Activated CD4-positive, alpha-beta memory T cell treated with anti-CD3 and anti-CD28 coated beads for 36 hours (primary cell): ENCODE data around the gene APEH. TPM values are rescaled to one million over a fixed set of nuclear protein-coding genes. Genes with fewer than 3 reads are reported as not detected.

Experiments
- CTCF ChIA-PET: fragments of 350-600 bp; sonication (Branson Sonifier 250); formaldehyde crosslinking; loops from one replicate; lab custom pipeline; 2021; ENCODE audit warnings: antibody characterized with exemption, inconsistent platforms; lab: Charles Lee
- POLR2A ChIA-PET: fragments of 350-600 bp; sonication (Branson Sonifier 250); formaldehyde crosslinking; loops from one replicate; lab custom pipeline; 2021; ENCODE audit warnings: antibody characterized with exemption; lab: Charles Lee
- DNase-seq: peaks from one replicate; pipeline ENCODE4 v3.0.0-alpha.2; 2020
- H3K27ac Mint-ChIP-seq: one replicate; pipeline ENCODE4 v1.8.0; 2021; ENCODE audit warnings: mixed read lengths
- H3K27me3 Mint-ChIP-seq: one replicate; pipeline ENCODE4 v1.8.0; 2021; ENCODE audit warnings: mixed read lengths
- H3K36me3 Mint-ChIP-seq: one replicate; pipeline ENCODE4 v1.8.0; 2021; ENCODE audit warnings: mixed read lengths
- H3K4me1 Mint-ChIP-seq: one replicate; pipeline ENCODE4 v1.8.0; 2021; ENCODE audit warnings: low read depth, mixed read lengths
- H3K4me3 Mint-ChIP-seq: one replicate; pipeline ENCODE4 v1.8.0; 2021; ENCODE audit warnings: mild to moderate bottlenecking, mixed read lengths
- H3K9me3 Mint-ChIP-seq: one replicate; pipeline ENCODE4 v1.8.0; 2021; ENCODE audit warnings: mixed read lengths
- intact Hi-C: fragments of 100-400 bp; cut with micrococcal nuclease; formaldehyde crosslinking; loops from one replicate; pipeline ENCODE4 v1.15.1; 2023
- total RNA-seq, 2 experiments: library from RNA; stranded (reverse); gene quantifications; one replicate each; pipeline ENCODE4 v1.2.3, GENCODE V29; 2021

The APEH gene
- 100 to 1,000 TPM; 141 to 143 TPM for total RNA-seq

DNA sequence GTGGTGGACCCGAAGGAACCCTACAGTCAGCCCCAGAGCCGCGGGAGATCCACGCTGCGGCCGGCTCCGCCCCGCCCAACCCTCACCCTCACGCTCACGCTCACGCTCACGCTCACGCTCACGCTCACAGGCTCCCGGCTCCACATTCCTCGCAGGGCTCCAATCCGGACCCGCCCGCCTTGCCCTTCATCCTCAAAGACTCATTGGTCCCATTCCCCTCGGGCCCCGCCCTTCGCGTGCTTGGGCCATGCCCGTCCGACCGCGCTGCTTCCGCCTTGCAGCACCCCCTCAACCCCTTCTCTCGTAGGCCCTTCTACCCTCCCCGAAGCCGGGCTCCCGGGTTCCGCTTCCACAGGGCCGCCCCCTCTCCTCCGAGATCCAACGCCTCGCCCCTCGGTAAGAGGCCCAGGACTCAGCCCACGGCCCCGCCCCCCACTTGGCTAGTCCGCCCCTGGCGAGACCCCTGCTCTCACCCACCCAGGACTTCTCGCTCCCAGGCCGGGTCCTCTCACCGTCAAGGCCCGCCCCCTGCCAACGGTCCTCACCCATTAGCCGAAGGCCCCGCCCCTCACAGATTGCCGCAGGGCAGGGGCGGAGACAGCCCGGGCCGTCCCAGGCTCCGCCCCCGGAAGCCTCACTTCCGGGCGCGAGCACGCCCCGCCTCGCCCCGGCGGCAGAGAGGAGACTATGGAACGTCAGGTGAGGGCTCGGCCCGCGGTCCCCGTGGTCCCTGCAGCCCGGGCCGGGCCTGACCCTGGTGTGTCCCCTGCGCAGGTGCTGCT lies at the start of gene APEH:
APEH (plus strand) TSS at position 637 of the 782 bp plus-strand sequence; CDS start at position 688, 51 bp downstream.
- H3K27ac Mint-ChIP-seq: peak within 1 kb of the TSS; percentile 97
- POLR2A ChIA-PET: interaction anchor here (1.3 to 2.1 kb wide), 2 partner anchors 134 to 334 kb away, joined by 3 to 18 read pairs; partner anchors contain the start of gene USP4
- H3K36me3 Mint-ChIP-seq: peaks cover 13% of the 10 kb centered on the region
- H3K9me3 Mint-ChIP-seq: no peaks in the 10 kb centered on the region
- DNase-seq: peak; percentile 99
- H3K4me1 Mint-ChIP-seq: peaks cover 32% of the 10 kb centered on the region
- H3K4me3 Mint-ChIP-seq: peak within 1 kb of the TSS; percentile 93
- CTCF ChIA-PET: interaction anchor here (0.6 to 5.4 kb wide), 2 partner anchors 120 to 136 kb away, joined by 4 to 308 read pairs; partner anchors contain the start of gene BSN
- H3K27me3 Mint-ChIP-seq: no peaks in the 10 kb centered on the region
- intact Hi-C loops: loop anchor here (1.0 to 5.0 kb wide), 5 partner anchors 15 to 572 kb away; partner anchors contain the start of genes DAG1, MST1, QARS1 and RNF123

GRCh38 chr3:49625071-49625470 lies 49.1 kb upstream of the APEH start:
- ChIA-PET POLR2A (no interaction called here), CTCF (no interaction called here)
- peaks cover 2% of the 10 kb centered on the region for H3K27me3 Mint-ChIP-seq

GRCh38 chr3:49626101-49626581 lies 48.0 kb upstream of the APEH start:
- POLR2A ChIA-PET: no interaction called here
- CTCF ChIA-PET: no interaction called here
- Mint-ChIP-seq H3K36me3 (no peaks in the 10 kb centered on the region), H3K9me3 (no peaks in the 10 kb centered on the region), H3K4me3 (no peak overlapping the region), H3K4me1 (peaks cover 4% of the 10 kb centered on the region), H3K27ac (no peak overlapping the region), H3K27me3 (peaks cover 5% of the 10 kb centered on the region)
- DNase-seq: no peak
- intact Hi-C loops: no loop called here

More at GRCh38 chr3:49625071-49625470, 49.1 kb upstream of the APEH start:
- H3K4me1 Mint-ChIP-seq: peaks cover 4% of the 10 kb centered on the region
- H3K9me3 Mint-ChIP-seq: no peaks in the 10 kb centered on the region
- no peak for DNase-seq
- H3K36me3 Mint-ChIP-seq: no peaks in the 10 kb centered on the region
- H3K27ac Mint-ChIP-seq: no peak overlapping the region
- no peak overlapping the region for H3K4me3 Mint-ChIP-seq
- intact Hi-C loops: no loop called here

DNA sequence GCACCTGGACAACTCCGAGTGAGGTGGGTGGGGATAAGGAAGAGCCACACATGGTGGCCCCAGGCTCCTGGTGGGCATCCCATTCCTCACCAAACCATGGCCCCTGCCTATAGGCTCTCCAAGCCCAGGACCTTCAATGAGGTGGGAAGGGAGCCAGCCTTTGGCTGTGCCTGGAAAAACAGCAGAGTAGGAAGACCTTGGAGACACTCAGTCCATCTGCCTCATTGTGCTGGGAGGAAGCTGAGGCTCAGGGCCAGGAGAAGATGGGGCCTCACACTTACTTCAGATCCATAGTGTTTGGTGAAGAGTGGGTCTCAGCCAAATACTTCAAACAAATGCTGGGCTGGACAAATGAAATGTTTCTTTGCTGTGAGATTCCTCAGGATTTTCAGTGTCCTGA lies 47.4 kb upstream of the APEH start:
- ChIA-PET CTCF (no interaction called here), POLR2A (no interaction called here)
- H3K4me3 Mint-ChIP-seq: no peak overlapping the region
- peaks cover 4% of the 10 kb centered on the region for H3K9me3 Mint-ChIP-seq
- H3K36me3 Mint-ChIP-seq: peaks cover 2% of the 10 kb centered on the region
- no peak for DNase-seq
- H3K4me1 Mint-ChIP-seq: peaks cover 4% of the 10 kb centered on the region
- H3K27ac Mint-ChIP-seq: no peak overlapping the region
- H3K27me3 Mint-ChIP-seq: peaks cover 10% of the 10 kb centered on the region
- intact Hi-C loops: no loop called here

DNA sequence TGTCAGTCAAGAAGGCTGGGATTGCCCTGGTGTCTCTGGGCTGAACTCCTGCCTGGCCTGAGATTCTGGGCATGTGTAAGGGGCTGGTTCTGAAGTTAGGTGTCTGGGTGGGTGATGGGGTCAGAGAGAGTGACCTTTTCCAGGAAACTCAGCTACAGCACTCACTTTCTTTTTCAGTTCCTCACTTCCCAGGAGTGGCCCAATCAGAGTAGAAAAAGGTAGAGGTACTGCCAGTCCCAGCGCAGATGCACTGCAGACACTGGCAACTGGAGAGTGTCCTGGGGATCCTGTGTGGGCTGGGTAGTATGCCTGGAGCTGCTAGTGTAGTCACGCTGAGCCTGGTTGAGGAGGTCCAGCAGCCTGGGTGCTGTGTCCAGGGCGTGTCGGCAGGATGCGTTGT lies 46.5 kb upstream of the APEH start:
- Mint-ChIP-seq H3K4me3 (no peak overlapping the region), H3K4me1 (peaks cover 4% of the 10 kb centered on the region), H3K27me3 (peaks cover 11% of the 10 kb centered on the region), H3K36me3 (peaks cover 2% of the 10 kb centered on the region), H3K27ac (no peak overlapping the region), H3K9me3 (peaks cover 4% of the 10 kb centered on the region)
- ChIA-PET POLR2A (no interaction called here), CTCF (no interaction called here)
- no peak for DNase-seq
- intact Hi-C loops: no loop called here

GRCh38 chr3:49628249-49628648 lies 45.9 kb upstream of the APEH start:
- ChIA-PET POLR2A (no interaction called here), CTCF (no interaction called here)
- Mint-ChIP-seq H3K4me1 (peaks cover 4% of the 10 kb centered on the region), H3K27ac (no peak overlapping the region), H3K9me3 (peaks cover 4% of the 10 kb centered on the region), H3K4me3 (no peak overlapping the region), H3K27me3 (peaks cover 11% of the 10 kb centered on the region), H3K36me3 (peaks cover 2% of the 10 kb centered on the region)
- DNase-seq: no peak
- intact Hi-C loops: no loop called here

GRCh38 chr3:49629451-49629850 lies 44.7 kb upstream of the APEH start:
- Mint-ChIP-seq H3K27me3 (peaks cover 12% of the 10 kb centered on the region), H3K9me3 (peaks cover 4% of the 10 kb centered on the region), H3K4me1 (peaks cover 4% of the 10 kb centered on the region), H3K27ac (no peak overlapping the region), H3K4me3 (no peak overlapping the region), H3K36me3 (peaks cover 2% of the 10 kb centered on the region)
- intact Hi-C loops: no loop called here
- DNase-seq: no peak
- CTCF ChIA-PET: no interaction called here
- POLR2A ChIA-PET: no interaction called here

GRCh38 chr3:49629866-49630265 lies 44.3 kb upstream of the APEH start:
- no peak overlapping the region for H3K27ac Mint-ChIP-seq
- ChIA-PET POLR2A (no interaction called here), CTCF (no interaction called here)
- H3K9me3 Mint-ChIP-seq: peaks cover 4% of the 10 kb centered on the region
- H3K36me3 Mint-ChIP-seq: peaks cover 2% of the 10 kb centered on the region
- no peak overlapping the region for H3K4me3 Mint-ChIP-seq
- DNase-seq: no peak
- peaks cover 4% of the 10 kb centered on the region for H3K4me1 Mint-ChIP-seq
- H3K27me3 Mint-ChIP-seq: peaks cover 12% of the 10 kb centered on the region
- intact Hi-C loops: no loop called here

DNA sequence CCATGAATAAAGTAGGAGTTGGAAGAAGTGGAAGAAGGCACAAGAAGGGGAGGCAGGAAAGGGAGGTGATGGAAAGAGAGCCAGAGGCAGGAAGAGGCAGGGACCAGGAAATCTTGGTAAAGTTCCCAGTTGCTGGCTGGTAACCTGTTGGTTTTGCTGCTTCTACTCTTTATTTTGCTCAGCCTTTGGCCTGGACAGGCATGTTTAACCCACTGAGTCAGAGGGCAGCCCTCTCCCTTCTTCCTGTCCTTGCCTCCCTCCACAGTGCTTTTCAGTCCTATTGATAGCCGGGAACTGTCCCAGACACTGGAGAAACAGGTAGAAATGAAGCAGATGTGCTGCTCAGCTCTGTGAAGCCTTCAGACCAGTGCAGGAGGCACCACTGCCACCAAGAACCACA lies 43.4 kb upstream of the APEH start:
- no peak for DNase-seq
- POLR2A ChIA-PET: no interaction called here

DNA sequence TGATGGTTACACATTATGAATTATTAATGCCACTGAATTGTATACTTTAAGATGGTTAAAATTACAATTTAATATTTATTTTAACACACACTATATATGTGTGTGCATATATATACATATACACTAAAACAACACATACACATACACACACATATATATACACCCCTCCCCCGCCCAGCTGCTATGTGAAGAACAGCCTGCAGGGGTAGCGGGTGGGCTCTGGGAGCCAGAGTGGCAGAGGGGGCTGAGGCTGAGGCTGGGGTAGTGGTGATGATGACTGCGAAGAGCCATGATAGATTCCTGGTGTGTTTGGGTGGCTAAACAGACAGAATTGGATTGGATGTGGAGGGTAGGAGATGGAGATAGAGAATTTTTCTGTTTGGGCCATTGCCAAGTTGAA lies 39.4 kb upstream of the APEH start:
- Mint-ChIP-seq H3K9me3 (peaks cover 4% of the 10 kb centered on the region), H3K4me3 (no peak overlapping the region), H3K4me1 (peaks cover 6% of the 10 kb centered on the region), H3K27me3 (peaks cover 11% of the 10 kb centered on the region), H3K36me3 (peaks cover 2% of the 10 kb centered on the region), H3K27ac (no peak overlapping the region)
- intact Hi-C loops: no loop called here
- DNase-seq: no peak
- POLR2A ChIA-PET: no interaction called here
- CTCF ChIA-PET: no interaction called here

More for the DNA sequence above, 43.4 kb upstream of the APEH start:
- peaks cover 12% of the 10 kb centered on the region for H3K27me3 Mint-ChIP-seq
- CTCF ChIA-PET: no interaction called here
- H3K36me3 Mint-ChIP-seq: peaks cover 2% of the 10 kb centered on the region
- H3K9me3 Mint-ChIP-seq: peaks cover 4% of the 10 kb centered on the region
- peaks cover 4% of the 10 kb centered on the region for H3K4me1 Mint-ChIP-seq
- no peak overlapping the region for H3K4me3 Mint-ChIP-seq
- H3K27ac Mint-ChIP-seq: no peak overlapping the region
- intact Hi-C loops: no loop called here

- no peaks in the 10 kb centered on the region for H3K36me3 Mint-ChIP-seq
- POLR2A ChIA-PET: no interaction called here
- H3K4me3 Mint-ChIP-seq: no peak overlapping the region
- H3K27ac Mint-ChIP-seq: peak overlapping the region; percentile 46
- CTCF ChIA-PET: interaction anchor here (1.0 to 1.3 kb wide), 3 partner anchors 71 to 466 kb away, joined by 3 read pairs; partner anchors contain the start of gene KLHDC8B
- DNase-seq: peak; percentile 49
- no peaks in the 10 kb centered on the region for H3K9me3 Mint-ChIP-seq
- peaks cover 6% of the 10 kb centered on the region for H3K4me1 Mint-ChIP-seq
- intact Hi-C loops: no loop called here
- H3K27me3 Mint-ChIP-seq: peaks cover 1% of the 10 kb centered on the region
Observed at GRCh38 chr3:49636883-49637609, 37.1 kb upstream of the APEH start.

DNA sequence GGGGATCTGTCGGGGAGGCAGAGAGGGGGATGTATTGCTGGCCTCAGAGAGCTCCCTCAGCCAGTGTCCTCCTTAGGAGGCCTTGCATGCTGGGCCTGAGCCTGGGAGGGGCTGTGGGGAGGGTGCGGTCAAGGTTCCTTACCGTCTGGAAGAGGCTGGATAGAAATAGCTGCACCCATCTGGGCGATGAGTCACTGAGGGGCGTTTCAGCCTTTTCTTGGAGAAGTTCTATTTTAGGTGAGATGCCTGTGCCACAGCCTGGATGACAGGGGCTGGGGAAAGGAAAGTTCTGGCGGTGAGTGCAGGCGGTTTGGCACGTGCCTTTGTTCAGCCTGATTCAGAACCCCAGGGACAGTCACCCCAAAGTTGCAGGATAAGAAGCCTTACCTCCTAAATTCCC lies 35.7 kb upstream of the APEH start:
- Mint-ChIP-seq H3K9me3 (no peaks in the 10 kb centered on the region), H3K4me1 (peaks cover 6% of the 10 kb centered on the region), H3K27ac (no peak overlapping the region), H3K36me3 (no peaks in the 10 kb centered on the region), H3K4me3 (no peak overlapping the region), H3K27me3 (peaks cover 1% of the 10 kb centered on the region)
- DNase-seq: no peak
- CTCF ChIA-PET: interaction anchor here (1.0 kb wide), 1 partner anchor 200 kb away, joined by 3 read pairs; no protein-coding TSS in a partner anchor
- POLR2A ChIA-PET: no interaction called here
- intact Hi-C loops: no loop called here
